SIG-M5 treated with dmso at 0.1 percent for 504 hours (cell line): Measurements from ENCODE around the gene STIL.
A peak's percentile ranks its signal among the peaks of the same experiment; 100 is the strongest.
"Not testable (repeated sequence)": the region's sequence is repeated elsewhere in the genome, so short reads cannot be mapped to it uniquely, and the experiment has no call there.

Experiments used
- DNase-seq: peaks from one replicate; lab custom pipeline; 2025; ENCODE audit not compliant: unreplicated experiment; lab: John Stamatoyannopoulos, UW

The STIL gene

GRCh38 chr1:47313915-47314664 is at the start of gene STIL:
Gene STIL, minus strand, starts transcription at chr1:47314147. Its CDS starts 3,828 bp downstream, at chr1:47310319.
- DNase-seq, result peak; percentile 99

GRCh38 chr1:47362828-47363227 is 48.9 kb upstream of the STIL start:
- no peak for DNase-seq

GRCh38 chr1:47361380-47361779 is 47.4 kb upstream of the STIL start:
- no peak for DNase-seq

GRCh38 chr1:47351305-47351704 is 37.4 kb upstream of the STIL start:
- no peak for DNase-seq

GRCh38 chr1:47348246-47348645 is 34.3 kb upstream of the STIL start:
- no peak for DNase-seq

- DNase-seq, result no peak
These were observed 33.8 kb upstream of the STIL start for GRCh38 chr1:47347735-47348134.

GRCh38 chr1:47346979-47347378 is 33.0 kb upstream of the STIL start:
- not testable (repeated sequence) for DNase-seq

GRCh38 chr1:47340227-47340626 is 26.3 kb upstream of the STIL start:
- no peak for DNase-seq

- no peak for DNase-seq
These were observed 24.5 kb upstream of the STIL start for GRCh38 chr1:47338249-47339077.

GRCh38 chr1:47337350-47337749 is 23.4 kb upstream of the STIL start:
- DNase-seq, result no peak

GRCh38 chr1:47334765-47335435 is 21.0 kb upstream of the STIL start:
- no peak for DNase-seq

- peak; percentile 79 for DNase-seq
These were observed 20.2 kb upstream of the STIL start for GRCh38 chr1:47333922-47334764.

- peak; percentile 77 for DNase-seq
These were observed 19.6 kb upstream of the STIL start, which contains the start of gene CMPK1 for GRCh38 chr1:47333578-47333921. Gene CMPK1, plus strand, starts transcription at chr1:47333790. Its CDS starts 156 bp downstream, at chr1:47333946.

GRCh38 chr1:47332779-47333577 is 19.0 kb upstream of the STIL start:
- DNase-seq, result no peak

- no peak for DNase-seq
These were observed 17.9 kb upstream of the STIL start for GRCh38 chr1:47331875-47332274.

GRCh38 chr1:47330212-47330611 is 16.3 kb upstream of the STIL start:
- DNase-seq, result no peak

- DNase-seq, result no peak
These were observed 15.0 kb upstream of the STIL start for GRCh38 chr1:47328992-47329391.

GRCh38 chr1:47326271-47326670 is 12.3 kb upstream of the STIL start:
- DNase-seq, result no peak

GRCh38 chr1:47325528-47325927 is 11.6 kb upstream of the STIL start:
- peak; percentile 13 for DNase-seq

GRCh38 chr1:47324682-47325081 is 10.7 kb upstream of the STIL start:
- DNase-seq, result no peak
